Osteocyte (in vitro differentiated cells): Measurements from ENCODE around the gene AKAP13. TPM values are rescaled to one million over a fixed set of nuclear protein-coding genes. Genes with fewer than 3 reads are reported as not detected.

ENCODE experiments used
- DNase-seq: peaks from one replicate; pipeline ENCODE4 v3.0.0; 2021; ENCODE audit warnings: mixed read lengths; ENCODE audit not compliant: unreplicated experiment; ENCODE audit errors: extremely low spot score
- H3K27ac Mint-ChIP-seq: one replicate; pipeline ENCODE4 v1.8.0; 2021; ENCODE audit warnings: mild to moderate bottlenecking, mixed read lengths; ENCODE audit not compliant: unreplicated experiment
- H3K27me3 Mint-ChIP-seq: one replicate; pipeline ENCODE4 v1.8.0; 2021; ENCODE audit warnings: mixed read lengths; ENCODE audit not compliant: unreplicated experiment
- H3K36me3 Mint-ChIP-seq: one replicate; pipeline ENCODE4 v1.8.0; 2021; ENCODE audit warnings: mixed read lengths; ENCODE audit not compliant: unreplicated experiment
- H3K4me1 Mint-ChIP-seq: one replicate; pipeline ENCODE4 v1.8.0; 2021; ENCODE audit warnings: mixed read lengths; ENCODE audit not compliant: unreplicated experiment
- H3K4me3 Mint-ChIP-seq: one replicate; pipeline ENCODE4 v1.8.0; 2021; ENCODE audit warnings: mild to moderate bottlenecking, moderate library complexity, mixed read lengths; ENCODE audit not compliant: unreplicated experiment
- H3K9me3 Mint-ChIP-seq: one replicate; pipeline ENCODE4 v1.8.0; 2021; ENCODE audit warnings: mixed read lengths; ENCODE audit not compliant: unreplicated experiment
- total RNA-seq: library from RNA; stranded (reverse); gene quantifications from 2 replicates; pipeline ENCODE4 v1.2.1, GENCODE V29; 2021
- TF ChIP-seq, protein P1 (sequence below): fragments of 200-600 bp; sonication (generic); IDR thresholded peaks from 2 replicates; pipeline ENCODE4 v1.5.0; 2021; ENCODE audit warnings: antibody characterized with exemption, mild to moderate bottlenecking, moderate library complexity

AKAP13 gene
- total RNA-seq, 1 donor from 2014 or later, result 146 TPM

DNA sequence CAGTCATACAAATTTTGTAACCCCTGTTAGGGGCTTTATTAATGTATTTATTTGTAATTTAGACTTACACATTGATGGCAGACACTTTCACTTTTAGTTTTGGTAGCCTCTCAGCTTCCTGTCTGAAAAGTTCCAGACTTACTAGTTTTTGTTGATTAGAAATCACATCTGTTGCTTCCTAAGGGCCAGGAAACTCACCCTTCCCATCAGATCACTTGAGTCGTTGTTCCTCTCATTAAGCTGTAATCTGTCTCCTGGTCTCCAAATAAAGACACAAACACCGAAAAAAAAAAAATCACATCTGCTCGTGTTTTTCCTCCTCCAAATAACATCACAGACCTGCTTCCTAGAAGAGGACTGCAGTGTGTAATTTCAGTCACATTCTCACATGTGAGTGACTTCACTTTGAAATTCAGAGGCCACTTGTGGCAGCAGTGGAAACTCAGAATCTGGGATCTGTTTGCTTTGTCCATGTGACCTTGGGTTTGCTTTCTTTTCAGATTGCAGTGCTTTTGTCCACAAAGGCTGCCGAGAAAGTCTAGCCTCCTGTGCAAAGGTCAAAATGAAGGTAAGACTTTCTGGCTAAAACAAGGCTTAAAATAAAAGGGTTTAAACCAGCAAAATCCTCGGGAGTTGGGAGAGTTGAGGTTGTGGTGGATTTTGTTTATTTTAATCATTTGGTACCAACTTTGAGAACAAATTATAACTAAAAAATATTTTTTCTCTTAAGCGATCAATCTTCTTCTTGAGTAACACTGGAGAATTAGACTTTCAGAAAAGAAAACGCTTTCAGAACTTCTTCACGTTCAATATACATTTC lies 327.3 kb downstream of the AKAP13 start:
- Mint-ChIP-seq H3K4me3 (peak overlapping the region; percentile 72), H3K36me3 (peaks cover 37% of the 10 kb centered on the region), H3K9me3 (no peaks in the 10 kb centered on the region), H3K27me3 (no peaks in the 10 kb centered on the region), H3K4me1 (peaks cover 72% of the 10 kb centered on the region), H3K27ac (peak overlapping the region; percentile 98)
- no peak for DNase-seq
- TF ChIP-seq, protein P1, sequence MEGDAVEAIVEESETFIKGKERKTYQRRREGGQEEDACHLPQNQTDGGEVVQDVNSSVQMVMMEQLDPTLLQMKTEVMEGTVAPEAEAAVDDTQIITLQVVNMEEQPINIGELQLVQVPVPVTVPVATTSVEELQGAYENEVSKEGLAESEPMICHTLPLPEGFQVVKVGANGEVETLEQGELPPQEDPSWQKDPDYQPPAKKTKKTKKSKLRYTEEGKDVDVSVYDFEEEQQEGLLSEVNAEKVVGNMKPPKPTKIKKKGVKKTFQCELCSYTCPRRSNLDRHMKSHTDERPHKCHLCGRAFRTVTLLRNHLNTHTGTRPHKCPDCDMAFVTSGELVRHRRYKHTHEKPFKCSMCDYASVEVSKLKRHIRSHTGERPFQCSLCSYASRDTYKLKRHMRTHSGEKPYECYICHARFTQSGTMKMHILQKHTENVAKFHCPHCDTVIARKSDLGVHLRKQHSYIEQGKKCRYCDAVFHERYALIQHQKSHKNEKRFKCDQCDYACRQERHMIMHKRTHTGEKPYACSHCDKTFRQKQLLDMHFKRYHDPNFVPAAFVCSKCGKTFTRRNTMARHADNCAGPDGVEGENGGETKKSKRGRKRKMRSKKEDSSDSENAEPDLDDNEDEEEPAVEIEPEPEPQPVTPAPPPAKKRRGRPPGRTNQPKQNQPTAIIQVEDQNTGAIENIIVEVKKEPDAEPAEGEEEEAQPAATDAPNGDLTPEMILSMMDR, result no peak

- Mint-ChIP-seq H3K4me1 (peaks cover 68% of the 10 kb centered on the region), H3K4me3 (no peak overlapping the region), H3K36me3 (peaks cover 41% of the 10 kb centered on the region), H3K27ac (peak overlapping the region; percentile 98), H3K27me3 (no peaks in the 10 kb centered on the region), H3K9me3 (no peaks in the 10 kb centered on the region)
- DNase-seq, result no peak
- TF ChIP-seq, protein P1, result no peak
Measured at GRCh38 chr15:85708402-85708941, 328.1 kb downstream of the AKAP13 start.

- no peak for DNase-seq
- H3K27me3 Mint-ChIP-seq, result no peaks in the 10 kb centered on the region
- peak overlapping the region; percentile 18 for H3K27ac Mint-ChIP-seq
- H3K4me3 Mint-ChIP-seq, result no peak overlapping the region
- TF ChIP-seq, protein P1, result no peak
- no peaks in the 10 kb centered on the region for H3K9me3 Mint-ChIP-seq
- peaks cover 62% of the 10 kb centered on the region for H3K4me1 Mint-ChIP-seq
- peaks cover 47% of the 10 kb centered on the region for H3K36me3 Mint-ChIP-seq
Measured at GRCh38 chr15:85709250-85709649, 328.8 kb downstream of the AKAP13 start.

DNA sequence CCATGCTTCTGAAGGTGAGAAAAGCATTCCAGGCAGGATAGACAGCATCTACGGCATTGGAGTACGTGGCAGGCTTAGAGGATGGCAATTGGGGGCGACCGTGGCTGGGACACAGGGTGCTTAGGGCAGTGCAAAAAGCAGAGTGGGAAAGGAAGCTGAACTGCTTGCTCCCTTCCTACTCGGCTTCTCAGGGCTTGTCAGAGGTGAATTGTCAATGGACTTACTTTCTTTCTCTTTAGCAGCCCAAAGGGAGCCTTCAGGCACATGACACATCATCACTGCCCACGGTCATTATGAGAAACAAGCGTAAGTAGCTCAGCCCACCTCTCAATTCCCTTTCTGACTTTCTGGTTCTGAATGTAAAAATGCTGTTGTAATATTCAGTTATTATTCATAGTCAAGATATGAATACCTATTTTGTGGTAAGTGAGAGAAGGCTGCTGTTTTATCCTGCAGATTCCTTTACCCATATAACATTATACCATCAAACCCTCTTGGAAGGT lies 330.0 kb downstream of the AKAP13 start:
- peaks cover 53% of the 10 kb centered on the region for H3K4me1 Mint-ChIP-seq
- H3K27ac Mint-ChIP-seq, result peak overlapping the region; percentile 76
- H3K27me3 Mint-ChIP-seq, result no peaks in the 10 kb centered on the region
- no peak for DNase-seq
- peaks cover 53% of the 10 kb centered on the region for H3K36me3 Mint-ChIP-seq
- H3K9me3 Mint-ChIP-seq, result no peaks in the 10 kb centered on the region
- TF ChIP-seq, protein P1, result no peak
- no peak overlapping the region for H3K4me3 Mint-ChIP-seq

GRCh38 chr15:85711580-85712192 lies 331.3 kb downstream of the AKAP13 start:
- DNase-seq, result no peak

More at GRCh38 chr15:85711580-85712192, 331.3 kb downstream of the AKAP13 start:
- H3K9me3 Mint-ChIP-seq, result no peaks in the 10 kb centered on the region
- TF ChIP-seq, protein P1, result no peak
- H3K27me3 Mint-ChIP-seq, result no peaks in the 10 kb centered on the region
- H3K36me3 Mint-ChIP-seq, result peaks cover 54% of the 10 kb centered on the region
- peaks cover 43% of the 10 kb centered on the region for H3K4me1 Mint-ChIP-seq
- no peak overlapping the region for H3K4me3 Mint-ChIP-seq
- H3K27ac Mint-ChIP-seq, result peak overlapping the region; percentile 76
